Frontal cortex (tissue), 4 donors: ENCODE measurements around the gene INPPL1. TPM values are rescaled to one million over a fixed set of nuclear protein-coding genes. Genes with fewer than 3 reads are reported as not detected.
"Not testable (repeated sequence)": the region's sequence is repeated elsewhere in the genome, so short reads cannot be mapped to it uniquely, and the experiment has no call there.

Source experiments
- DNase-seq, 2 donors: peaks; one replicate each; pipeline ENCODE4 v3.0.0; 2012; ENCODE audit warnings: low spot score in 2 of 2
- FAIRE-seq: peaks from 2 replicates; lab custom pipeline; 2012; peaks lifted over from hg19 to GRCh38; lab: Jason Lieb, UNC
- total RNA-seq: library from RNA; depleted of rRNA; stranded (reverse); fragments of >200 nt; gene quantifications from one replicate; pipeline ENCODE4 v1.2.3, GENCODE V29; 2014
- donor health status: control.
- donor health status: control.
- donor health status: control.

Gene INPPL1
- total RNA-seq, 1 donor from 2014 or later = 6.5 TPM

DNA sequence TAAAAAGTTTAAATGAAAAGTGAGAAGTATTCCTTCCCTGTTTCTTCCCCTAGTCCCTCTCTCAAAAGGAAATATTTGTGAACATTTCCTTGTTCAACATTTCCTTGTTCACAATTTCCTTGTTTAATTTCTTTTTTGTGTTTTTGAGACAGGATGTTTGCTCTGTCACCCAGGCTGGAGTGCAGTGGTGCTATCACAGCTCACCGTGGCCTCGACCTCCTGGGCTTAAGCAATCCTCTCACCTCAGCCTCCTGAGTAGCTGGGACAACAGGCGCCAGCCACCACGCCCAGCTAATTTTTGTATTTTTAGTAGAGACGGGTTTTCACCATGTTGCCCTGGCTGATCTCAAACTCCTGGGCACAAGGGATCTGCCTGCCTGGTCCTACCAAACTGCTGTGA lies 42.4 kb downstream of the INPPL1 start:
- DNase-seq, FAIRE-seq: not testable (repeated sequence)

DNA sequence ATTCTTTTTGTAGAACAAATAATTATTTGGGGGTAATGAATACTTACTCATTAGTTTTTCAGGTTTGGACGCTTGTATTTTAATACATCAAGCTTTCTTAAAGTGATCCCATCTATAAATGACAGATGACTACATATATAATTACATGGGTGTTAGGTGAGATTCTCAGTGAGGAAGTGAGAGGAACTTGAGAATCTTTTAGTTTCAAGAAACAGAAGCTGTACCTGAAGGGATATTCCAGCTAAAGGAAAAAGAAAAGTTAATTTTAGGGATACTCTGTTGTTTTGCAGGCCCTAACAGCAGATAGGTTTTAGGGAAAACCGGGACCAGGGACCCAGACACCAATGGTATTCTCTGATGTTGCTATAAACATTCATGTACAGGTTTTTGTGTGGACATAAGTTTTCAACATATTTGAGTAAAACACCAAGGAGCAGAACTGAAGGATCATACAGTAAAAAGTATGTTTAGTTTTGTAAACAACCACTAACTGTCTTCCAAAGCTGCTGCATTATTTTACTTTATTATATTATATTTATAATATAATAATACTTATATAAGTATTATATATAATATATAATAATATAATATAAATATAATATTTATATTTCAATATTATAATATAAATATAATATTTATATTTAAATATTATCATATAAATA lies 43.5 kb downstream of the INPPL1 start:
- no peak for FAIRE-seq
- no peak for DNase-seq

DNA sequence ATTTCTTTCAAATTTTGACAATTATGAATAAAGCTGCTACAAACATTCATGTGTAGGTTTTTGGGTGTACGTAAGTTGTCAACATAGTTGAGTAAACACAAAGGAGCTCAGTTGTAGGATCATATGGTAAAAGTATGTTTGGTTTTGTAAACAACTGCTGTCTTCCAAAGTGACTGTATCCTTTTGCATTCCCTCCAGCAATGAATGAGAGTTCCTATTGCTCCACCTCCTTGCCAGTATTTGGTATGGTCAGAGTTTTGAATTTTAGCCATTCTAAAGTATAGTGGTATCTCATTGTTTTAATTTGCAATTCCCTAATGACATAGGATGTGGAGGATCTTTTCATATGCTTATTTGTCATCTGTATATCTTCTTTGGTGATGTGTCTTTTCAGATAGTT lies 47.4 kb downstream of the INPPL1 start:
- FAIRE-seq (no peak), DNase-seq (no peak)

DNA sequence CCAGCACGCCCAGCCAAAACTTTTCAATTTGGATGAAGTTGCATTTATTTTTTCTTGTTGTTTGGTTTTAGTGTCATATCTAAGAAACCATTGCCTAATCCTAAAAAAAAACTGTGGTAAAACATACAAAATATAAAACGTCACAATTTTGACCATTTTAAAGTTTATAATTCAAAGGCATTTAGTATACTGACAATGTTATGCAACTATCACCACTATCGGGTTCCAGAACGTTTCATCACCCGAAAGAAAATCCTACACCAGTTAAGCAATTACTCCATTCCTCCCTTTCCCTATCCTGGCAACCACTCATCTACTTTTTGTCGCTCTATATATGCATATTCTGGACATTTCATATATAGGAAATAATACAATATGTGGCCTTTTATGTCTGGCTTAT lies 49.9 kb downstream of the INPPL1 start:
- FAIRE-seq = no peak
- DNase-seq = no peak

DNA sequence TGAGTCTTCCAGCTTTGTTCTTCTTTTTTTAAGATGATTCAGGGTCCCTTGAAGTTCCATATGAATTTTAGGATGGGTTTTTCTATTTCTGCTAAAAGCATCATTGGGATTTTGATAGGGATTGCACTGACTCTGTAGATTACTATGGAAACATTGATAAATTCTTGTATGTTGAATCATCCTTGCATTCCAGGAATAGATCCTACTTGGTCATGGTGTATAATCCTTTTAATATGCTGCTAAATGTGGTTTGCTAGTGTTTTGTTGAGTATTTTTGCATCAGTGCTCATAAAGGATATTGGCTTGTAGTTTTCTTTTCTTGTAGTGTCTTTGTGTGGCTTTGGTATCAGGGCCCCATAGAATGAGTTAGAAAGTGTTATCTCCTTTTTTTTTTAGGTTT lies 54.3 kb downstream of the INPPL1 start:
- DNase-seq (no peak), FAIRE-seq (no peak)

DNA sequence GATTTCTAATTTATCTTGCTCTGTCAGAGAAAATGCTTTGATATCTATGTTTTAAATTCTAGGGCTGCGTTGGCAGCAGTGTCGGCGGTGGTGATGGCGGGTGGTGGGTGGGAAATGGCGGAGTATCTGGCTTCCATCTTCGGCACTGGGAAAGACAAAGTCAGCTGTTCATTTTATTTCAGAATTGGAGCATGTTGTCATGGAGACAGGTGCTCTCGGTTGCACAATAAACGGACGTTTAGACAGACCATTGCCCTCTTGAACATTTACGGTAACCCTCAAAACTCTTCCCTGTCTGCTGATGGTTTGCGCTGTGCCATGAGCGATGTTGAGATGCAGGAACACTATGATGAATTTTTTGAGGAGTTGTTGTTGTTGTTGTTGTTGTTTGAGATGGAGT lies 55.5 kb downstream of the INPPL1 start:
- no peak for FAIRE-seq

DNA sequence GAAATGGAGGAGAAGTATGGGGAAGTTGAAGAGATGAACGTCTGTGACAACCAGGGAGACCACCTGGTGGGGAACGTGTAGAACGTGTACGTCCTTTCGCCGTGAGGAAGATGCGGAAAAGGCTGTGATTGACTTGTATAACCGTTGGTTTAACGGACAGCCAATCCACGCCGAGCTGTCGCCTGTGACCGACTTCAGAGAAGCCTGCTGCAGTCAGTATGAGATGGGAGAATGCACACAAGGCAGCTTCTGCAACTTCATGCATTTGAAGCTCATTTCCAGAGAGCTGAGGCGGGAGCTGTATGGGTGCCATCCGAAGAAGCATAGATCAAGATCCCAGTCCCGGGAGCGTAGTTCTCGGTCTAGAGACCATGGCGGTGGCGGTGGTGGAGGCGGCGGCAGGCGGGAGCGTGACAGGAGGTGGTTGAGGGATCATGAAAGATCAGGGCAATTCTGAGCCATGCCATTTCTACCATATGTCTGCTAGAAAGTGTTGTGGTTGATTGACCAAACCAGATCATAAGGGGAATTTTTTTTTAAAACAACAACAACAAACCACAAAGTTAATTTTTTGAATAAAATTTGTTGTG lies 56.3 kb downstream of the INPPL1 start:
- FAIRE-seq (no peak), DNase-seq (no peak)

More for the DNA sequence above, 55.5 kb downstream of the INPPL1 start:
- no peak for DNase-seq

DNA sequence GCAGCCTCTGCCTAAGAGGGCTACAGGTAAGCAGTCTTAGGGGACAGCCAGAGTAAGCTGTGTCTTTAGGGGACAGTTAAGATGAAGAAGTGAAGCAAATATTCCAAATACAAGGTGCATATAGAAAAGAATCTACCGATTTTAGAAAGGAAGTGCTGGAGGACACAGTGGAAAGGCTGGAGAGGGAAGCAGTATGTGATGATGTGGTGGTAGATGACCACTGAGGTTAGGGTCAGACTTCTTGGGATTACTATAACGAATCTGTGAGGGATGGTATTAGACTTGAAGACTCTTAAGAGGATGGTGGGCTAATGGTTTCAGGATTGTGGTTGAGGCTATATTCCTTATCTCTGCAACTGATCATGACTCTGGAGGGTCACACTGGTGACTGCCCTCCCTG lies 59.4 kb downstream of the INPPL1 start:
- FAIRE-seq = no peak
- no peak for DNase-seq

DNA sequence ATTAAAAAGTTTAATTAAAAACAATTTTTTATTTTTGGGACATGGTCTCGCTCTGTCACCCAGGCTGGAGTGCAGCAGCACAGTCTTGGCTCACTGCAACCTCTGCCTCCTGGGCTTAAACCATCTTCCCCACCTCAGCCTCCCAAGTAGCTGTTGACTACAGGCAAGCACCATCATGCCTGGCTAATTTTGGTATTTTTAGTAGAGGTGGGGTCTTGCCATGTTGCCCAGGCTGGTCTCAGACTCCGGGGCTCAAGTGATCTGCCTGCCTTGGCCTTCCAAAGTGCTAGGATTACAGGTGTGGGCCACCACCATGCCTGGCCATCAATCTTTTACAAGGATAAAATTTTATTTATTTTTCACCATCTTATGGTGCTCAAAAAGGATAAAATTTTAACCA lies 62.7 kb downstream of the INPPL1 start:
- FAIRE-seq (no peak), DNase-seq (no peak)

Other genes starting within 250 kb of the INPPL1 start
- gene IL18BP, start 225.9 kb upstream of the INPPL1 start, total RNA-seq = 1.6 TPM
- gene NUMA1, start 144.2 kb upstream of the INPPL1 start, total RNA-seq = 110 TPM
- gene LRRC51, start 143.9 kb upstream of the INPPL1 start, total RNA-seq = 6.5 TPM
- 44.4 TPM for gene LAMTOR1, start 121.5 kb upstream of the INPPL1 start, total RNA-seq
- gene TOMT, start 118.8 kb upstream of the INPPL1 start, total RNA-seq = not detected
- gene ANAPC15, start 112.1 kb upstream of the INPPL1 start, total RNA-seq = 17.5 TPM
- gene FOLR3, start 89.0 kb upstream of the INPPL1 start, total RNA-seq = not detected
- not detected for gene FOLR1, start 32.6 kb upstream of the INPPL1 start, total RNA-seq
- 5.7 TPM for gene FOLR2, start 8.0 kb upstream of the INPPL1 start, total RNA-seq
- gene PHOX2A, start 19.4 kb downstream of the INPPL1 start, total RNA-seq = not detected
- gene CLPB, start 209.8 kb downstream of the INPPL1 start, total RNA-seq = 67.3 TPM